ENCODE results near the gene RALGAPB. TPM values are rescaled to one million over a fixed set of nuclear protein-coding genes. Genes with fewer than 3 reads are reported as not detected.

RALGAPB gene
- total and polyA plus RNA-seq, 2 of the 13 experiments (the other 11 are each of a cell fraction or from before 2014, with no cell fraction given) = 17.6 to 30.6 TPM

DNA sequence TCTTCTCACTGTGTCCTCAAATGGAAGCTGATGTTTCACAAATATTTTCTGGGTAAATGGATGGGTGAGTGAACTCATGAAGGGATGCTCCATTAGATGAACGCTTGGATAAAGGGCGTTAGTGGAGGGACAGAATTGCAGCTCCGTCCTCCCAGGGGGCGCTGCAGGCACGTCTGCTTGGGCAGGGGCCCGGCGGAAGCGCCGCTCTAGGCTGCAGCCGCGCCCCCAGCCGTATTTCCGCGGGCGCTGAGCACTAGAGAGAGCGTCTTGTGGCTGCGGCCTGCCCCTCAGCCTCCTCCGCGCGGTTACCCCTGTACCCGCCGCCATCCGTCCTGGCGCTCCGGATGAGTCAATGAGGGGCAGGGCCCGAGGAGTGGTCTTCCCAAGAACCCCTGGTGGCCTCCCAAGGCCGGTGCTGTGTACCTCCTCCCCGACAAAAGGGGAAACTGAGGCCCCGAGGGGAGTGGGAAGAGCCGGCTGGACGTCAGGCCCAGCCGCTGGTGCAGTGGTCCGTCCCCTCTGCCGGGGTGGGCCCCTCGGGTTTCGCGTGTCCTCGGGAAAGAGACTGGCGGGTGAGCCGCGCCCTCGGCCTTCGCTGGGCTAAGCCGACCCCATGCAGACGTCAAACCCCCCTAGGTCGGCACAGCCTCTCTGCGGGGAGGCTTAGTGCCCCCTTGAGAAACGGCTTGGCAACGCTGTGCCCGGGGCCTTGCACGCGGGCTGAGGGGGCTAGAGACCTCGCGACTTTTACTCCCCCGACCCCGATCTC is 26.0 kb upstream of the RALGAPB start (continued):
- TF ChIP-seq, protein P1, sequence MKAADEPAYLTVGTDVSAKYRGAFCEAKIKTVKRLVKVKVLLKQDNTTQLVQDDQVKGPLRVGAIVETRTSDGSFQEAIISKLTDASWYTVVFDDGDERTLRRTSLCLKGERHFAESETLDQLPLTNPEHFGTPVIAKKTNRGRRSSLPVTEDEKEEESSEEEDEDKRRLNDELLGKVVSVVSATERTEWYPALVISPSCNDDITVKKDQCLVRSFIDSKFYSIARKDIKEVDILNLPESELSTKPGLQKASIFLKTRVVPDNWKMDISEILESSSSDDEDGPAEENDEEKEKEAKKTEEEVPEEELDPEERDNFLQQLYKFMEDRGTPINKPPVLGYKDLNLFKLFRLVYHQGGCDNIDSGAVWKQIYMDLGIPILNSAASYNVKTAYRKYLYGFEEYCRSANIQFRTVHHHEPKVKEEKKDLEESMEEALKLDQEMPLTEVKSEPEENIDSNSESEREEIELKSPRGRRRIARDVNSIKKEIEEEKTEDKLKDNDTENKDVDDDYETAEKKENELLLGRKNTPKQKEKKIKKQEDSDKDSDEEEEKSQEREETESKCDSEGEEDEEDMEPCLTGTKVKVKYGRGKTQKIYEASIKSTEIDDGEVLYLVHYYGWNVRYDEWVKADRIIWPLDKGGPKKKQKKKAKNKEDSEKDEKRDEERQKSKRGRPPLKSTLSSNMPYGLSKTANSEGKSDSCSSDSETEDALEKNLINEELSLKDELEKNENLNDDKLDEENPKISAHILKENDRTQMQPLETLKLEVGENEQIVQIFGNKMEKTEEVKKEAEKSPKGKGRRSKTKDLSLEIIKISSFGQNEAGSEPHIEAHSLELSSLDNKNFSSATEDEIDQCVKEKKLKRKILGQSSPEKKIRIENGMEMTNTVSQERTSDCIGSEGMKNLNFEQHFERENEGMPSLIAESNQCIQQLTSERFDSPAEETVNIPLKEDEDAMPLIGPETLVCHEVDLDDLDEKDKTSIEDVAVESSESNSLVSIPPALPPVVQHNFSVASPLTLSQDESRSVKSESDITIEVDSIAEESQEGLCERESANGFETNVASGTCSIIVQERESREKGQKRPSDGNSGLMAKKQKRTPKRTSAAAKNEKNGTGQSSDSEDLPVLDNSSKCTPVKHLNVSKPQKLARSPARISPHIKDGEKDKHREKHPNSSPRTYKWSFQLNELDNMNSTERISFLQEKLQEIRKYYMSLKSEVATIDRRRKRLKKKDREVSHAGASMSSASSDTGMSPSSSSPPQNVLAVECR (CRISPR knock-in tag; IDR thresholded peaks at IDR 0.05; ENCODE audit: borderline replicate concordance) = peak; percentile 99
- TF ChIP-seq DMAP1 (CRISPR knock-in tag; IDR thresholded peaks at IDR 0.05) (peak; percentile 99), HDAC6 (IDR thresholded peaks at IDR 0.05; ENCODE audit: low read depth, low read length) (no peak), KLF15 (CRISPR knock-in tag; IDR thresholded peaks at IDR 0.05; ENCODE audit: borderline replicate concordance) (peak; percentile 97; the same call in 1 of the 2 replicates), SETDB1 (CRISPR knock-in tag; IDR thresholded peaks at IDR 0.05; ENCODE audit: borderline replicate concordance) (0 out of 2 replicates have a peak, but pooled peaks have one; percentile 55), ZNF260 (CRISPR knock-in tag; IDR thresholded peaks at IDR 0.05; ENCODE audit: borderline replicate concordance, low read depth) (no peak; the same call in 1 of the 2 replicates), ZBTB26 (CRISPR knock-in tag; IDR thresholded peaks at IDR 0.05; ENCODE audit: borderline replicate concordance) (peak; percentile 91), MEF2D (CRISPR knock-in tag; IDR thresholded peaks at IDR 0.05) (peak; percentile 92), KDM2A (CRISPR knock-in tag; IDR thresholded peaks at IDR 0.05; ENCODE audit: borderline replicate concordance, low read depth) (peak; percentile 99), ZNF263 (CRISPR knock-in tag; IDR thresholded peaks at IDR 0.05) (peak; percentile 82), TCF12 (IDR thresholded peaks at IDR 0.05) (no peak), TCF12 (CRISPR knock-in tag; IDR thresholded peaks at IDR 0.05) (peak; percentile 74; the same call in 1 of the 2 replicates), ZNF34 (CRISPR knock-in tag; IDR thresholded peaks at IDR 0.05; ENCODE audit: borderline replicate concordance) (0 out of 2 replicates have a peak, but pooled peaks have one; percentile 32), TBP (CRISPR knock-in tag; IDR thresholded peaks at IDR 0.05) (0 out of 2 replicates have a peak, but pooled peaks have one; percentile 78), MEIS2 (CRISPR knock-in tag; IDR thresholded peaks at IDR 0.05) (peak; percentile 92), HES4 (CRISPR knock-in tag; IDR thresholded peaks at IDR 0.05; ENCODE audit: borderline replicate concordance) (peak; percentile 94), TRIM24 (CRISPR knock-in tag; IDR thresholded peaks at IDR 0.05) (no peak), CENPT (CRISPR knock-in tag; IDR thresholded peaks at IDR 0.05; ENCODE audit: low read depth) (0 out of 2 replicates have a peak, but pooled peaks have one; percentile 74), PHF21A (CRISPR knock-in tag; IDR thresholded peaks at IDR 0.05) (peak; percentile 83), MAZ (IDR thresholded peaks at IDR 0.05; ENCODE audit: borderline replicate concordance, low read depth, low read length) (peak; percentile 87), MAZ (CRISPR knock-in tag; IDR thresholded peaks at IDR 0.05; ENCODE audit: low read depth) (peak; percentile 99), SP2 (CRISPR knock-in tag; IDR thresholded peaks at IDR 0.05) (peak; percentile 63)
- TF ChIP-seq, protein P2, sequence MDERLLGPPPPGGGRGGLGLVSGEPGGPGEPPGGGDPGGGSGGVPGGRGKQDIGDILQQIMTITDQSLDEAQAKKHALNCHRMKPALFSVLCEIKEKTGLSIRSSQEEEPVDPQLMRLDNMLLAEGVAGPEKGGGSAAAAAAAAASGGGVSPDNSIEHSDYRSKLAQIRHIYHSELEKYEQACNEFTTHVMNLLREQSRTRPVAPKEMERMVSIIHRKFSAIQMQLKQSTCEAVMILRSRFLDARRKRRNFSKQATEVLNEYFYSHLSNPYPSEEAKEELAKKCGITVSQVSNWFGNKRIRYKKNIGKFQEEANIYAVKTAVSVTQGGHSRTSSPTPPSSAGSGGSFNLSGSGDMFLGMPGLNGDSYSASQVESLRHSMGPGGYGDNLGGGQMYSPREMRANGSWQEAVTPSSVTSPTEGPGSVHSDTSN (CRISPR knock-in tag; IDR thresholded peaks at IDR 0.05) = no peak
